ENCODE measurements around the gene C2CD3. TPM values are rescaled to one million over a fixed set of nuclear protein-coding genes. Genes with fewer than 3 reads are reported as not detected.
"Not testable (repeated sequence)": the region's sequence is repeated elsewhere in the genome, so short reads cannot be mapped to it uniquely, and the experiment has no call there.

Gene C2CD3
- total RNA-seq, 1 donor from 2014 or later = 10.5 TPM

GRCh38 chr11:73997120-73997770 lies 173.6 kb downstream of the C2CD3 start:
- ATAC-seq = no peak
- DNase-seq = no peak
- intact Hi-C loops (cut with micrococcal nuclease) = no loop called here

GRCh38 chr11:73996161-73996747 lies 174.5 kb downstream of the C2CD3 start:
- no peak for ATAC-seq
- intact Hi-C loops (cut with micrococcal nuclease) = no loop called here
- DNase-seq = no peak

- intact Hi-C loops (cut with micrococcal nuclease) = no loop called here
- ATAC-seq (no peak), DNase-seq (no peak)
These were observed 175.1 kb downstream of the C2CD3 start for GRCh38 chr11:73995731-73996130.

- DNase-seq (no peak), ATAC-seq (peak; percentile 59)
- intact Hi-C loops (cut with micrococcal nuclease) = no loop called here
These were observed 175.6 kb downstream of the C2CD3 start for GRCh38 chr11:73995247-73995646.

DNA sequence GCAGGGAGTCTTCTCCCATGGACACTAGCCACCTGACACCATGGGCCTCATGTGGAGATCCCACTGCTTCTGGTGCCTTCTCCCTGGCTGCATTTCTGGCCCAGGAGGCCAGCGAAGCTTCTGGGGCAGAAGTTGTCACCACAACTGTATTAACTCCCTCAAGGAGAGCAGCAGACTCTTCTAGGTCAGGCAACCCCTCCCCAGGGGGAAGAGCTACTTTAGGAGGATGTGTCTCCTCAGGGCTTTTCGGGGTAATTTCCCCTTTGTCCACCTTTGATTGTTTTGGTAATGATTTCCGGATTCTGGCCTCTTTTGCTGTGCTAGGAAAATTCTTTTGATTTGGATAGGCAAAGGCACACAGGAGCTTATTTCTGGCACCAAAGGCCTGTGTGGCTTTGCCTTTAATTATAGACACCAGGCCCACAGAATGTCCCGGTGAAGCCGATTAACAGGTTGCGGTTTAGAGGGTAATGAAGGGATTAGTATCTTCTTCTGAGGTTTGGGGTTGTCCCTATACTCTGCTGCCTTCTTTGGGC lies 179.3 kb downstream of the C2CD3 start:
- no peak for ATAC-seq
- no peak for DNase-seq
- intact Hi-C loops (cut with micrococcal nuclease) = no loop called here

DNA sequence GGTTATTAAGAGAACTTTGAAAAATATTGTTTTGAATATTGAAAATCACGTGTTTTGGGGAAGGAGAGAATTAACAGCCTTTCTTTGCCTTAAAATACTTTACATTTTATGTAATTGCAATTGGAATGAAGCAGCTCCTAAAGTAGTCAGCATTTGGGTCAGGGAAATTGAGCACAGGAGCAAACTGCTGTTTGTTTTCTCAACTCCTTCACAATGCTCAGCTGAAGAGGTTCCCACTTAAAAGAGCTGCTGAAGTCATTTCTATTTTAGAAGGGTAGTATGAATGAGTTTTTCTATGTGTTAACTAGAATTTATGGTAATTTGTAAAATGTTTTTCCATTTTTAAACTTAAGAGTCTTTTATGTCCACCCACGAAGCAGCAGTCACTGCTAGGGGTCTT lies 180.1 kb downstream of the C2CD3 start:
- DNase-seq (no peak), ATAC-seq (no peak)
- intact Hi-C loops (cut with micrococcal nuclease) = no loop called here

DNA sequence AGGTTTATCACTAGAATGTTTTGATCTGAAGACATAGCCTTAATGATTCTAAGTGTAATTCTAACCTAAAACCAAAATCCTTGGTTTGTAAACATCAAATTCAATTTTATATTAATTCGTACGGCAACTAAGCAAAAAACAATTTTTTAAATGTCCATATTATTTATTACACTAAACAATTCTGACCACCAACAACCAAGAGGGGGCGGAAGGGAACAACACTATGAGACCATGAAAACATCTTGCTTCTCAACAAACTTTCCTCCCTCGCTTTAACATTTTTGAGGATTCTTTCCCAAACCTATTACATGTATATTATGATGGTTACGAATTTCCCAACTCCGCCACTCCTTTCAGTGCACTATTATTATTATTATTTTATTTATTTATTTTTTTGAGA lies 181.6 kb downstream of the C2CD3 start:
- ATAC-seq (no peak), DNase-seq (no peak)
- intact Hi-C loops (cut with micrococcal nuclease) = no loop called here

GRCh38 chr11:73988227-73988626 lies 182.6 kb downstream of the C2CD3 start:
- DNase-seq (no peak), ATAC-seq (no peak)
- intact Hi-C loops (cut with micrococcal nuclease) = no loop called here

DNA sequence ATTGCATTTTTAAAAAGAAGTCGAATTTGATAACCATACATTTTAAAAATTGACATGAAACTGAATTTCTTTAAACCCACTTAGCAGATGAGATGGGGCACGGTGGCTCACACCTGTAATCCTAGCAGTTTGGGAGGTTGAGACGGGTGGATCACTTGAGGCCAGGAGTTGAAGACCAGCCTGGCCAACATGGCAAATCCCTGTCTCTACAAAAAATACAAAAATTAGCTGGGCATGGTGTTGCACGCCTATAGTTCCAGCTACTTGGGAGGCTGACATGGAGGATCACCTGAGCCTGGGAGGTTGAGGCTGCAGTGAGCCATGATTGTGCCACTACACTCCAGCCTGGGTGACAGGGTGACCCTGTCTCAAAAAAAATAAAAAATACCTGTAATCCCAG lies 185.1 kb downstream of the C2CD3 start:
- intact Hi-C loops (cut with micrococcal nuclease); DNase-seq: not testable (repeated sequence)

DNA sequence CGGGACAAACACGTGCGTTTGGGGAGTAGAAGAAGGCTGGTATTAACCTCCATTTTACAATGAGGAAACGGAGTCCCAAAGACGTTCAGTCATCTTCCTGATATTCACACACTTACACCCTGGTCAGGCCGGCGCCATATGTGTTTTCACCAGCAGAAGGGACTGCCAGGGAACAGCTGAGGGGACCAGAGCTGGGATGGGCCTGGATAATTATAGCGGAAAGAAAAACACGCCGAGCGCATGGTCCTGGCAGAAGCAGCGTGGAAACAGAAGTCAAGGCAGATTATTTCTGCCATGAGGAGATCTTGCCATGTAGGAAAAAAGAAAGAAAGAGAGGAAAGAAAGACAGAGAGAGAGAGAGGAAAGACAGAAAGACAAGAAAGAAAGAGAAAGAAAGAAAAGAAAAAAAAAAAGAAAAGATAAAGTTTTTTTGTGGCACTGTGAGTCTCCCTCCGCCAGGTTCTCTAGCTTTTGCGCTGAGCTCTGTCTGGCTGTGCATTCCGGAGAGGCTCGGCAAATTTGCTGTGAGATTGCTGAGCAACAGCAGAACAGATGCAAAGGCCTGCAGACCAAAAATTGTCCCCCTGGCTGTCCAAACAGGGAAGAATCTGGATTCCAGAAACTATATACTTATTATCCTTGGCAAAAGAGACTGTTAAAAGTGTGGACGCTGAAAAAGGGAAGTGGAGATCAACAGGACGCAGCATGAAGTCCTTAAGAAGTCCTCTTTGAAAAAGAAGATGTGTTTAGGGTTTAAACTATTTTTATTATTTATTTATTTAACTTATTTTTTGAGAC lies 186.9 kb downstream of the C2CD3 start:
- intact Hi-C loops (cut with micrococcal nuclease) = no loop called here
- ATAC-seq = peak; percentile 4

More for the DNA sequence above, 185.1 kb downstream of the C2CD3 start:
- ATAC-seq = not testable (repeated sequence)

GRCh38 chr11:73982990-73983740 lies 187.6 kb downstream of the C2CD3 start:
- peak; percentile 95 for DNase-seq
- peak; percentile 92 for ATAC-seq
- intact Hi-C loops (cut with micrococcal nuclease) = no loop called here

More for the DNA sequence above, 186.9 kb downstream of the C2CD3 start:
- DNase-seq = no peak

GRCh38 chr11:73982595-73982989 lies 188.2 kb downstream of the C2CD3 start, which contains the start of gene UCP2:
Gene UCP2, minus strand, starts transcription at chr11:73982843. Its CDS starts 4,465 bp downstream, at chr11:73978378.
- intact Hi-C loops (cut with micrococcal nuclease) = no loop called here
- peak; percentile 93 for ATAC-seq
- DNase-seq = peak; percentile 94

- intact Hi-C loops (cut with micrococcal nuclease) = no loop called here
- ATAC-seq (no peak), DNase-seq (no peak)
These were observed 189.6 kb downstream of the C2CD3 start for GRCh38 chr11:73981051-73981805.

GRCh38 chr11:73980001-73980961 lies 190.5 kb downstream of the C2CD3 start:
- intact Hi-C loops (cut with micrococcal nuclease) = no loop called here
- DNase-seq = peak; percentile 53
- ATAC-seq = no peak

- DNase-seq (no peak), ATAC-seq (no peak)
- intact Hi-C loops (cut with micrococcal nuclease) = no loop called here
These were observed 192.2 kb downstream of the C2CD3 start for GRCh38 chr11:73978576-73979086.

DNA sequence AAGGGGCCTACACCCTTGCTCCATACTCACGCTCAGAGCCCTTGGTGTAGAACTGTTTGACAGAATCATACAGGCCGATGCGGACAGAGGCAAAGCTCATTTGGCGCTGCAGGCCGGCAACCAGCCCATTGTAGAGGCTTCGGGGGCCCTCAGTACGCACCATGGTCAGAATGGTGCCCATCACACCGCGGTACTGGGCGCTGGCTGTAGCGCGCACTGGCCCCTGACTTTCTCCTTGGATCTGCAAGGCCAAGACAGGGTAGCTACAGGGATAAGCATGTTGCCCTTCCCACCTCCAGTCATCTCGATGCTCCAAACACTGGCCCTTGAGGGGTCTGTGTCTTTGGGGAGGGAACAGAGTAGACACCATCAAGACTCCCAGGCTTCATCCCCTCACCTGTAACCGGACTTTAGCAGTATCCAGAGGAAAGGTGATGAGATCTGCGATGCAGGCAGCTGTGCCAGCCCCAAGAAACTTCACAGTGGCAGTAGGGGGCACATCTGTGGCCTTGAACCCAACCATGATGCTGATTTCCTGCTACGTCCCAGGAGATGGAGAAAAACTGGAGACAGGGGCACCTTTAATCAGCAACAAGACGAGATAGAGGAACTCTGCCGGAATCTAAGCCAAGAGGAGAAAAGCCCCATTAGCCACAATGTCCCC lies 192.8 kb downstream of the C2CD3 start:
- ATAC-seq (no peak), DNase-seq (no peak)
- intact Hi-C loops (cut with micrococcal nuclease) = no loop called here

Data from left ventricle myocardium superior (tissue), 1 donor.